Stimulated activated CD8-positive, alpha-beta memory T cell treated with anti-CD3 and anti-CD28 coated beads, Interleukin-4, amount 100 ng/mL, for 4 hours (primary cell): ENCODE data around the gene SULT4A1.
A peak's percentile ranks its signal among the peaks of the same experiment; 100 is the strongest.

Experiments
- DNase-seq, 2 donors: peaks; one replicate each; pipeline ENCODE4 v3.0.0-alpha.2; 2020; ENCODE audit warnings: low read depth in 2 of 2, low spot score in 1 of 2

Gene SULT4A1

DNA sequence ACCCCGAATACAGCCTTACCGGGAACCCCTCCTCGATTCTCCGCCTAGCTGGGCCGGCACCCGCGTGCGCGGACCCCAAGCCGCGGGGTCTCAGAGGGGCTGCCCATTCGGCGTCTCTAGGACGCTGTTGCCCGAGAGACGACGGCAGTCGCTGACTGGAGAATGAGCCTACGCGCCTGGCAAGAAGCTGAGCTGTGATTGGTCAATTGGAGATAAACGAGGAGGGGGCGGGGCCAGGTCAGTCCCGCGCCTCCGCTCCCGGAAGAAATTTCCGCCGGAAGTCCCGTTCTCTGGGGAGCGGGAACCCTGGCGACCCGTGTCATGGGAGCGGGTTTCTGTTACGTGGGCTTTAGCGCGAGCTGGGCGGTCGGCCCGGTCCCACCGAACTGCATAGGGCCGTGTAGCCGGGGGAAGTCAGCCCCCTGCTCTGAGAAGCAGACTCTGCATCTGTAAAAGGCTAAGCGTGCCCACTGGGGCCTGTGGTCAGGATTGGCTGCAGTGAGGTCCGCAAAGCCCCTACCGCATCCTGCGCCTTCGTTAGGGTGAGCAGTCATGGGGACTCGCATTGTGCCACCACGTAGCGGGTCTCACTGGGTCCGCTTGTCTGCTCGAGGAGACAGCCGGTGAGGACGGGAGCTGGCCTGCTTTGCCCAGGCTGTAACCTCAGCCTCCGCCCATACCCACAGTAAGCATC is 50.0 kb downstream of the SULT4A1 start, which contains the start of gene EFCAB6:
Gene EFCAB6 (minus strand): TSS at position 157 of the 694 bp plus-strand sequence. CDS start 29,987 bp downstream, outside the sequence.
- peak; percentile 79 to 85 for DNase-seq

DNA sequence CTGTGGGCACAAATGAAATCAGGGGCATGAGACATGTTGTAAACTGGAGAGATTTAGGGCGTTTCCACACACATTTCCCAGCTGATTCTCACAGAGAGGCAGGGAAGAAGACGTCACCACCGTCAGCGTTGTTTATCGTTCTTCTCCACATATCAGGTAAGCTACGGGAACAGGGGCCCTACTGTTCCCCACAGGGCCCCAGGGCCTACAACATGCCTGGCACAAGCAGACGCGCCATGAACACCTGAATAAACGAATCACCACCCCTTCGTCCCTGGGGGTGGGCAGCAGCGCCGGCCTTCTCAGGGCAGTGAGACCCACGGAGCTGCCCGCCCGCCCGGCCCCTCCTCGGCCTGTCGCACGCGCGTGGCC is 50.5 kb downstream of the SULT4A1 start:
- DNase-seq, result no peak

DNA sequence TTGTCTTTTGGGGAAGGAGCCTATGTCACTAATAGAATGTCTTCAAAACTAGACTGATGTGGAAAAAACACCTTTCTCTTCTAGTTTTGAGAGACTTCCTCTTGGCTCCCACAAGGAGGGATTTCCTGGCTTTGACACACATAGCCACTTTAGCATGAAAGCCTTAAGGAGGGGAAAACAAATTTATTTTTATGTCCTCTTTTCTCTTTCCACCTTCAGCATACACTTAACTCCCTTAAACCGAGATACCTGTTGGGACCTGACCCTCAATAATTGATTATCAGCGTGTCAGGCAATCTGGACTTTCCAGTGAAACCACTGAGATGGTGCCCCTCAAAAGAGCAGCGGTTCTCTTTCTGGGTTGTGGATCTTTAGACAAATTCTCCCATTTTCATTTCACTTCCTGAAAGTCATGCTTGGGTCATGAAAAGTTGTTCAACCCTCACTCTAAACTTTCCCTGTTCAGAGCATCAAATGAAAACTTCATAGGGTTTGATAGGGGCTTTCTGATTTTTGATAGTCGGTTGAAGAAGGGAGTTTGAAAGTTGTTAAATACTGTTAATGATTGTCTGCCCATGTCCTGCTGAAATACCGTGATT is 59.3 kb downstream of the SULT4A1 start:
- no peak for DNase-seq

DNA sequence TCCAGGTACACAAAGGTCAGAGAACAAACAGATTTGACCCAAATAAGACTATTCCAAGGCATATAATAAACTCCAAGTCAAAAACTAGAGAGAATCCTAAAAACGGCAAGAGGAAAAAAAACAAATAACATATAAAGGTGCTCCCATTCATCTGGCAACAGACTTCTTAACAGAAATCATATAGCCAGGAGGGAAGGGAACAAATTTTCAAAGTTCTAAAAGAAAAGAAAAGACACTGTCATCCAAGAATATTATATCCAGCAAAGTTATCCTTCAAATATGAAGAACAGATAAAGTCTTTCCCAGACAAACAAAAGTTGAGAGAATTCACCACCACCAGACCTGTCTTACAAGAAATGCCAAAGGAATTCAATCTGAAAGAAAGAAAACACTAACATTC is 61.3 kb downstream of the SULT4A1 start:
- DNase-seq, result no peak

DNA sequence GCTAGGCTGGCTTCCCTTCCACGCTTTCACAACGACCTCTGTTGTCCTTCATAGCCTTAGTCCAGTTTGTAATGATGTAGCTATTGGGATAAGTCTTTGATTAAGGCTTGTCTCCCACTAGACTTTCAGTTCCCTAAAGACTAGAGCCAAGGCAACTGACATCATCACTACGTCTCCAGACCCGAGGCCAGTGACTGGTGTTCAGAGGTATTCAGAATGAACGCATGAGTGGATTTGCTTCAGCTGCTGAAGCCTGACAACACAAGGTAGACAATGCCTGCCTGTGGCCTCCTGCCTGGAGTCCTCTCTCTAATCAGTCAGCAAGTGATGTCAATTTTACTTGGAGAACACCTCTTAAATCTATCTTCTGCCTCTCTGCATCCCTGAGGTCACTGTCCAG is 63.8 kb downstream of the SULT4A1 start:
- DNase-seq, result no peak

DNA sequence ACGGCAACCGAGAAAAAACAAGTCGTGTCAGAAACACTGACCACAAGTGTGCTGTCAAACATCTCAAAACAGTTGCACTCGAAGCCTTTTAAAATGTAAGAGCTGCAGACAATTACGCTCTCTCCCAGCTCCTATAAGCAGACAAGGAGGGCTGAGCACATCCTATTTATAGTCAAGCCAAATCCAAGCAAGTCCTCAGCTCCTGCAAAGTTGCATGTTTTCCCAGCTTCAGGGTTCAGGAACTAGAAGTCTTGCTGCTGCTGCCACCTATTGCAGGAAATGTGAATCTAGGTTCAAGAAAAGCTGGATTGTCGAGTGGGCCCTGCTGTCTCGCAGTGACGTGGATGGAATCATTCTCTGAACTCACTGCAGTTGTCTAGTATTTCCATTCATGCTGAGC is 65.7 kb downstream of the SULT4A1 start:
- no peak for DNase-seq

DNA sequence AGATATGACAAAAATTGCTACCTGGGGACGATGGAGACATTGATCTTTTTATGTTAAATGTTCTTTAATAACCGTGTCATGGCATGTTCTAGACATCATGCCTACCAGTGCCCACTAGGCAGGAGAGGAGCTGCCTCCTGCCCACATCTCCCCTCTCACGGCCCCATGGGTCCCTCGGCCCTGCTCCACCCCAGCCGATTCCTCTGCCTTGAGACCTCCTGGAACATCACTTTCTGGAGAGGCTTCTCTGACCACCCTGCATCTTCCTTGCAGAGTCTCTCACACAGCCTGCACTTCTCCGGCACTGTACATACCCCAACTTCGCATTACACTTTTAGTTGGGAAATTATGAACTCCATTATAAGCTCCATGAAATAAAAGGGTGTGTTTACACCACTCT is 67.0 kb downstream of the SULT4A1 start:
- DNase-seq, result no peak

DNA sequence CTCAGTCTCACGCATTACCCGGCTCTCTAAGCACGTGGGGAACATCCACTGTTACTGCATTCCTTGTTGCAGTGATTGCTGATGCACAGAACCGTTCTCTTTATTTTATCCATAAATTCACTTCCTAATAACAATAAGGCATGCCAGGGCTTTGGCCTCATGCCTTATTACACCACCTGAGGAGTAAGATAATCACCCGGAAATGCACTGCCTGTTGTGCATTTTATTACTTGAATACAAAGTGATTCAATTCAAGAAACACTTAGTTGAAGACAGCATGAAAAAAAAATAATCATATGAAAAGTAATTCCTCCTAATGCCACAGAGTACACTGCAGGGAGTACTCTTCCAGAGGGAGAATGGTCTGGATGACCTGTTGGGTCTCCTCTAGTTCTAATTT is 69.4 kb downstream of the SULT4A1 start:
- DNase-seq, result no peak

DNA sequence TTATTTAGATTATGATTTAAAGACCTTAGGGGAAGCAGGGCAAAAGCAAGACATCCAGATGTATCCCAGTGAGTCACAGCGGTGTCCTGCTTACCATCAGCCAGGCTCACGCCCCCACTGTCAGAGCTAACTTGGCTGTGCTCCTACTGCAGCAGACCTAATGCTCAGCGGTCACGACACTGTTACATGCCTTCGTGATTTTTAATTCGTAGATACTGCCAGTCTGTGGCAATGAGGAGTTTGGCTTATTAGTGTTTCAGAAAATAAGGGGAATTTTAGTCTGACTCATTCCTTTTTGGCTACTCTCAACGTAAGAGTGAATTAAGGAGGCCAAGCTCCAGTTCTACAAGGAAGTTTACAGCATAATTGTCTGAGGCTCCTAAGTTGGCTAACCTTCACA is 72.9 kb downstream of the SULT4A1 start:
- no peak for DNase-seq

DNA sequence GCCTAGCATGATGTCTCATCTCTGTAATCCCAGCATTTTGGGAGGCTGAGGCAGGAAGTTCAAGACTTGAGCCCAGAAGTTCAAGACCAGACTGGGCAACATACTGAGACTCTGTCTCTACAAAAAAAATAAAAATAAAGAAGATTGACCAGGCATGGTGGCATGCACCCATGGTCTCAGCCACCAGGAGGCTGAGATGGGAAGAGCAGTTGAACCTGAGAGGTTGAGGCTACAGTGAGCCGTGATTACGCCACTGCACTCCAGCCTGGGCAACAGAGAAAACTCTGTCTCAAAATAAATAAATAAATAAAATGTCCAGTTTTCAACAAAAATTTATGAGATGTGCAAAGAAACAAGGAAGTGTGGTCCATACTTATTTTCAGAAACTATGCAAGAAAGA is 78.5 kb downstream of the SULT4A1 start:
- DNase-seq, result no peak

DNA sequence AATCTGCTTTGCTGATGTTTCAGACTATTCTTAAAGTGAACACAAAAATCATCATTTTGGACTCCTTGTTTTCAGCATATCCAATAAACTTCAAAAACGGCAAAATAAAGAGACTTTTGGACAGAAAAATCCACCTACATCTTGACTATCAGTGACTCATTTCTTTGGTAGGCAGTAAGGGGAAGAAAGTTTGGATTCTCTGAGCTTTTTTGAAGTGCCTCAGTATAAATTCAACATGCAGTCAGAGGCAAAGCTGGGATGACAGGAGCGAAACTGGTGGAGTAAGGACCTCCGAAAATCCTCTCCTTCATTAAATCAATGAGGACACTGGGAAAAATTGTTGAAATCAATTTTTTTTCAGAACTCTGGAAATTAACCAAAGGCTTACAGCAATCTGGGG is 79.9 kb downstream of the SULT4A1 start:
- DNase-seq, result no peak

DNA sequence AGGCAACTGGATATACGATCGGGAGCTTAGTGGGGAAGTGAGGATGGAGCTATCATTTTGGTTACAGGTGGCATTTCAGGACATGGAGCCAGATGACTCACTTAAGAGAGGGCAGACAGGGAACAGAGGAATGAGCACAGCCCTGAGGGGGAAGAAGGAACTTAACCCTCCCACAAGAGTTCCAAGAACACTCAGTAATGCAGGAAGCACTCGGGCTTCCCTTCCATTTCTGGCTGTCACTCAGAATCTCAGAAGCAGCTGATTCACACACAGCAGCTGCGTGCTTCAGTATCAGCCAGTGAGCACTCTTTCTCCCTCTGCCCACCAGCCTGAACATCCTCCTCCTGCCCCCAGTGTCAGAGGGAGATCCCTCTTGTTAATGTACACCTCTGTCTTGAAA is 85.0 kb downstream of the SULT4A1 start:
- DNase-seq, result no peak

DNA sequence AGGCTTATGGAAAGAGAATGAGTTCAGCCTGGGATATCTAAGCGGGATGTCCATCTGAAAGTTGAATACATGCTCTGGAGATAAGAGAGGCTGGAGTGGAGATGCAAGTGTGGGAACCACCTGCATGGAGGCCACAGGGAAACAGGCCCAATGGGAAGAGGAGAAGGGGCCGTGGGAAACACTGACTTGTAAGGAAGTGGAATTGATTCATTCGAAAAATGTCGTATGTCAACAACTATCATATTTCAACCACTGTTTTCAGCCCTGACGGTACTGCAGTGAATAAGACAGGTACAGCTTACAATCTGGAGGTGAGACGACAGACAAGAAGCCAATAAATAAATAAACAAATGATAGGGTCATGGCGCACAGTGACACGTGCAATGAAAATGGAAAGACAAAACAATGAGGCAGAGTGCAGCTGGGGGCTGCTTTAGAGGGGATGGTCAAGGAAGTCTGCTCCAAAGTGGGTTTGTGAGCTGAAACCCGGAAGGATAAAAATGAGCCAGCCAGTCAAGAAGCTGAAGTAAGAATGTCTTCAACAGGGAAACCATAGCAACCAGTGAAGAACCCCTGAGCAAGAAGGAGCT is 86.1 kb downstream of the SULT4A1 start:
- DNase-seq, result no peak
